Mononuclear cell (primary cell): Measurements from ENCODE around the gene RPS6KA5. TPM values are rescaled to one million over a fixed set of nuclear protein-coding genes. Genes with fewer than 3 reads are reported as not detected.
"Not testable (repeated sequence)": the region's sequence is repeated elsewhere in the genome, so short reads cannot be mapped to it uniquely, and the experiment has no call there.

ENCODE experiments used
- H3K27me3 ChIP-seq: 2 replicates; pipeline ENCODE4 v1.6.0; 2011; ENCODE audit warnings: low read length, control low read depth; ENCODE audit not compliant: insufficient read depth
- H3K4me1 ChIP-seq: 2 replicates; pipeline ENCODE4 v1.5.1; 2011; ENCODE audit warnings: mild to moderate bottlenecking, low read length, control low read depth; ENCODE audit not compliant: insufficient read depth
- H3K4me3 ChIP-seq: 2 replicates; pipeline ENCODE4 v1.5.1; 2011; ENCODE audit warnings: mild to moderate bottlenecking, low read length, moderate library complexity
- H3K9me3 ChIP-seq: 2 replicates; pipeline ENCODE4 v1.5.1; 2011; ENCODE audit warnings: low read depth, mild to moderate bottlenecking, control low read depth, low read length
- total RNA-seq: library from RNA; depleted of rRNA; stranded (reverse); fragments of >200 nt; gene quantifications from one replicate; pipeline ENCODE4 v1.2.3, GENCODE V29; 2012

RPS6KA5 gene
- total RNA-seq, 1 donor, result 12.5 TPM

DNA sequence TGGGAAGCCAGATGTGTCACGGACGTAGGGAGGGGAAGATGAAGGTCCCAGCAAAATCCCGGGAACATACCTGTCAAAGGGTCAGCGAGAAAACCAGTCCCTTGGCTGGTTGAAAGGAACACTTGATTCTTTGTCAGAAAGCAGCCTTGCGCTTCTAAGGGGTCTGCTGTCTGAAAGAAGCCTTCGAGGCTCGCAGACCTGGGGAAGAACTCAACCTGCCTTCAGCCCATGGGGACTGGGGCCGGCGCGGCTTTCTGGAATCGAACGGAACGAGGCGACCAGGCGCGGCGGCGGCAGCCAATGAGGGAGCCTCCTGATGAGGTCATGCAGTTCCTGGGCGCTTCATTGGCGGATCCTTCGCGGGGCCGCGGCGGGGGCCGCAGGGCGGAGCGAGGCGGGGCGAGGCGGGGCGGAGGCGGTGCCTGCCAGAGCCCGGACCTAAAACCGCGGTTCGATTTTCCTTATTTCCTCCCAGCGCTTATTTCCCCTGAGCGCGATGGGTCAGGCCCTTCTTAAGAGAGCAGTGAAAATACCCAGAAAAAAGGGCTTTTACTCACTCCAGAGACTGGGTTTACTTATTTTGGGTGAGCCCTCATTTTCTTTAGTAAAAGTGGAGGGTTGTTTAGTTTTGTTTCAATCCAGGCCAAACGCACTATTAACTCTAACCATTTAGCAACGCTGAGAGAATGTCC is 232.4 kb downstream of the RPS6KA5 start:
- Histone ChIP-seq H3K9me3 (no peaks in the 10 kb centered on the region), H3K4me1 (peaks cover 23% of the 10 kb centered on the region), H3K27me3 (no peaks in the 10 kb centered on the region), H3K4me3 (peak overlapping the region; percentile 29)

GRCh38 chr14:90823542-90823941 is 236.9 kb downstream of the RPS6KA5 start:
- peaks cover 11% of the 10 kb centered on the region for H3K4me1 ChIP-seq
- H3K9me3 ChIP-seq, H3K4me3 ChIP-seq, H3K27me3 ChIP-seq: not testable (repeated sequence)

GRCh38 chr14:90820958-90821357 is 239.5 kb downstream of the RPS6KA5 start:
- Histone ChIP-seq H3K27me3 (no peaks in the 10 kb centered on the region), H3K4me1 (no peaks in the 10 kb centered on the region), H3K9me3 (no peaks in the 10 kb centered on the region), H3K4me3 (no peak overlapping the region)

DNA sequence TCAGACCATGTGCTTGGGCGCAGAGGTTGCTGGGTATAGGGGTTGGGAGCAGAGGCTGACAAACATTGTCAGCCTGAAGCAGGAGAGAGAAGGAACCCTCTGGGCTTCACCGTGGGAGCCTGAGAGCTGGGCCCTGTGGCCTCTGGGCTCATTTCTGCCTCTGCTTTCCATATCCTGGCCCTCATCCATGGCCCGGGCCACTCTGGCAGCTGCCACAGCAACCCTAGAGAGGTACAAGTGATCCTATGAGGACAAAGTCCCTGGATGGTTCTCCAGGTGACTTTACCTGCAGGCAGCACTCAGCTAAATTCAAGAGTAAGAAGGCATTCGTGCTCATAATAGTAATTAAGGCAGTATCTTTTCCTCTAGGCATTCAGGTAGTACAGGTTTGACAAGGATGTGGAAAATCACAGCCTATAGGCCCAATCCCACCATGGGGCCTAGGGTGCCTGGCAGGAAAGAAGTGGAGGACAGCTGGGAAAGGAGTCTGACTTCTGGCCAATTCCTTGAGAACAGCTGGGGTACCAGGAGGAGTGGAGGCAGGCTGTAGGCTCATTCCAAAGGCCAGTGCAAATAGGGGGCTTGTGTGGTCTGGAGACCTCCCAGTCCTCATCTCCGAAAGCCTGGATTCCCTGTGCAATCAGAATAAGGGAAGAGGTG is 240.6 kb downstream of the RPS6KA5 start:
- H3K9me3 ChIP-seq, result no peaks in the 10 kb centered on the region
- H3K27me3 ChIP-seq, result no peaks in the 10 kb centered on the region
- peaks cover 4% of the 10 kb centered on the region for H3K4me1 ChIP-seq
- H3K4me3 ChIP-seq, result no peak overlapping the region

- no peaks in the 10 kb centered on the region for H3K9me3 ChIP-seq
- no peaks in the 10 kb centered on the region for H3K27me3 ChIP-seq
- no peak overlapping the region for H3K4me3 ChIP-seq
- H3K4me1 ChIP-seq, result peaks cover 4% of the 10 kb centered on the region
Observed at GRCh38 chr14:90818715-90819114, 241.7 kb downstream of the RPS6KA5 start.

GRCh38 chr14:90816681-90817436 is 243.6 kb downstream of the RPS6KA5 start:
- no peaks in the 10 kb centered on the region for H3K27me3 ChIP-seq
- H3K4me1 ChIP-seq, result peaks cover 4% of the 10 kb centered on the region
- H3K4me3 ChIP-seq, result no peak overlapping the region
- no peaks in the 10 kb centered on the region for H3K9me3 ChIP-seq

DNA sequence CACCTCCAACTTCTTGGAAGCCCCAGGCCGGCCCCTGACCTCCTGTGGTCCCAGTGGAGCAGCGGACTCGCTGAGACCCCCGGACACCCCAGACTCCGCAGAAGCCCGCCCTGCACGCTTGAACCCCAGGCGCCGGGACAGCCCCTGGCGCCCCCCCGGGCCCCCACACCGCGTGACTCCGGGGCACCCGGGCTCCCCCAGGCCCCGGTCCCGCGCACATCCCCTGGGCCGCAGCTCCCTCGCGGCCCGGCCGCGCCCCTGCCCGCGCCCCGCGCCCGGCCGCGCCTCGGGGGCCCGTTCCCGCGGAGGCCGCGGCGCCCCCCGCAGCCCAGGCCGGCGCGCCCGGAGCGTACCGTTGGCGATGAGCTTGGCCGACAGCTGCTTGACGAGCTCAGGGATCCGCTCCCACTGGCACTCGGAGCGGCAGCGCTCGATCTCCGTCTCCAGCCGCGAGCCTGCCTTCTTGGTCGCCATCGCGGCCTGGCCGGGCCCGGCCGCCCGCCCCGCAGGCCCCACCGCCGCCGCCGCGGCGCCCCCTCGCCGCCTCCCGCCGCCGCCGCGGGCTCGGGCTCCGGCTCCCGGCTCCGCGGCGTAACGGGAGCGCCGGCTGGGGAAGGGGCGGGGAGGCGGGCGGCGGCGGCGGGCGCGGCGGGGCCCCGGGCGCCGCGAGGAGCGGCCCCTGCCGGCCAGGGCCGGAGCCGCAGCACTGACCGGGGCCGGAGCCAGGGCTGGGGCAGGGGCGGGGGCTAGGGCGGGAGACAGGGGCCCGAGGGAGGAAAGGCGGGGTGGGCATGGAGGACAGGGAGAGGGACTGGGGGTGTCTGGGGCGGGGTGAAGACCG is 244.4 kb downstream of the RPS6KA5 start, which contains the start of gene TTC7B:
Gene TTC7B, minus strand, starts transcription at position 609 of the 841 bp plus-strand sequence. Its CDS starts 135 bp downstream, at position 474.
- Histone ChIP-seq H3K27me3 (no peaks in the 10 kb centered on the region), H3K4me1 (peaks cover 4% of the 10 kb centered on the region), H3K9me3 (no peaks in the 10 kb centered on the region), H3K4me3 (peak within 1 kb of the TSS; percentile 10)

- H3K9me3 ChIP-seq, result no peaks in the 10 kb centered on the region
- H3K4me1 ChIP-seq, result peaks cover 4% of the 10 kb centered on the region
- no peaks in the 10 kb centered on the region for H3K27me3 ChIP-seq
- peak overlapping the region; percentile 10 for H3K4me3 ChIP-seq
Observed at GRCh38 chr14:90815572-90815821, 244.9 kb downstream of the RPS6KA5 start.

DNA sequence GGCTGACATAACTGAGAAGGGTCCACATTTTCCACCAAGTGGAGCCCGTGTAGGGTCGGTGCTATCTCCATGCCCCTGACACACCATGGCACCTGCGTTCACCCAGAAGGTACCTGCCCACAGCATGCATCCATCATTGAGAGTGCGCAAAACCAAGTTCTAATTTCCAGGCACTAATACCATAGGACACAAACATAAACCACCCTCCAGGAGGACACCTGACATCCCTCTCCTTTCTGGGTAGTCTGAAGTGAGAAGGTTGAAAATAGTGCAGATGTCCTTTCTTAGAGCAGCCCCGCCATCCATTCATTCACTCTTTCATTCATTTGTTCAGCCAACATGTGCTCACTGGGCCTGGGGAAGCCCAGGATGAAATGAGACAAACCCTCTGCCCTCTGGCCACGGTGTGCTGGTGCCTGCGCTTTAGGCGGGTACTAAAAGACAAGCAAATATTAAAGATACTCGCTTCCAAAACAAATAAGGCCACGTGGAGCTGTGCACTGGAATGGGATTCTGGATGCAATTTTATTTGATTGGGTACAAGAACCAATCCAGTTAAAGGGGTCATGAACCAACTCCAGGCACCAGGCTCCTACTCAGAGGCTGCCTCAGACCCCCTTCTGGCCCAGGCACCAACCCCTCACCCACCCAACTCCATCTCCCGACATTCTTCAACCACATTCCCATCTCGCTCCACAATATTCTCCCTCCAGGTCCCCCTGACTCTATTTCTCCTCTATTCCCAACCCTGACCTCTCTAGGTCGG is 245.5 kb downstream of the RPS6KA5 start:
- Histone ChIP-seq H3K4me3 (no peak overlapping the region), H3K27me3 (no peaks in the 10 kb centered on the region), H3K9me3 (no peaks in the 10 kb centered on the region), H3K4me1 (peaks cover 4% of the 10 kb centered on the region)

DNA sequence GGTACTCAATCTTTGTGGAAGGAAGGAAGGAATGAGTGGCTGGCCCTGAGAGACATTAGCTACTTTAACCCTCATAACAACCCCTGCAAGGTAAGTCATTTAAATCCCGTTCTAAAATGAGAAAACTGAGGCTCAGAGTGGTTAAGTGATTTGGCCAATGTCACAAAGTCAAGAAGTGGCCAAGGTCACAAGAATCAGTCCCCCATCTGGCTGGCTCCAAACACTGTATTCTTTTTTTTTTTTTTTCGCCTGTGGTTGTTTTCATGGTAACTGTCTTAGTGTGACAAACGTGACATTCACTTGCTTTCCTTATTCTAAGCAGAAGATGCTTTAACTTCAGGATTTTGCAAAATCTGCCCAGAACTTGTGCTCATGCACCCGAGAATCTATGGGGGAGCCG is 247.0 kb downstream of the RPS6KA5 start:
- no peaks in the 10 kb centered on the region for H3K27me3 ChIP-seq

DNA sequence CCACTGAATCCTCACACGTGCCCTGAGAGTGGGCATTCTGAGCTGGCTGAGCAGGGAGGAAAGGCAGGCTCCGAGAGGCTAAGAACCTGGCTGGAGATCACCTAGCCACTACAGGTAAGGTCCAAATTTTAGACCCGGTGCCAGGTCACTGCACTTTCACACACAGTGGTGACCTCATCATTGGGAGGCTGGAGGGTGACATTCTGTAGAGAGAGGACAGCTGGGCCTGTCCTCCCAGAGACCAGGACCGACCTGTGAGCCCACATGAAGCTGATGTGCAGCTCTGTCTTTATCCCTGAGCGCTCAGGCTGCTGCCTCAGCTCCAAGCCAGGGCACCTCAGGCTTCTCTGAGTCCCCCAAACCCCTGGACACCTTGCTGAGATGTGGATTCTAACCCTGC is 248.3 kb downstream of the RPS6KA5 start:
- Histone ChIP-seq H3K4me3 (no peak overlapping the region), H3K27me3 (no peaks in the 10 kb centered on the region), H3K4me1 (peaks cover 4% of the 10 kb centered on the region), H3K9me3 (no peaks in the 10 kb centered on the region)

More for the DNA sequence above, 247.0 kb downstream of the RPS6KA5 start:
- peaks cover 4% of the 10 kb centered on the region for H3K4me1 ChIP-seq
- H3K4me3 ChIP-seq, result no peak overlapping the region
- H3K9me3 ChIP-seq, result no peaks in the 10 kb centered on the region

- H3K4me3 ChIP-seq, result no peak overlapping the region
Observed at GRCh38 chr14:90811641-90812040, 248.8 kb downstream of the RPS6KA5 start.

DNA sequence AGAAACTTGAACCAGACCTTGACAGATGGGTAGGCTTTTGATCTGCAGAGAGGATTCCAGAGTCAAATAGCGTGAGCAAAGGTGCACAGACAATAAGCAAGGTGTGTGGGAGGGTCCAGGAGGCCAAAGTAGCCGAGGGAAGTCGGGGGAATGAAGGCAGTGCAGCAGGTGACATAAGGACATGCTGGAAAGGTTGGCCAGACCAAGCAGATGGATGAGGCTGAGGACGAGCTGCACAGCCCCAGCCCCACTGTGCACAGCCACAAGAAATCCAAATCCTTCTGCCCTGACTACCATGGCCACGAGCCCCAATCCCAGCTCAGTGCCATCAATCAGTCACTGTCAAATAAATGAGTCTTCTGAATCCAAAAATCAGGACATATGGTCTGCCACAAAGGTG is 249.6 kb downstream of the RPS6KA5 start:
- H3K4me3 ChIP-seq, result no peak overlapping the region
- peaks cover 4% of the 10 kb centered on the region for H3K4me1 ChIP-seq
- H3K9me3 ChIP-seq, result no peaks in the 10 kb centered on the region
- H3K27me3 ChIP-seq, result no peaks in the 10 kb centered on the region

More at GRCh38 chr14:90811641-90812040, 248.8 kb downstream of the RPS6KA5 start:
- H3K27me3 ChIP-seq, result no peaks in the 10 kb centered on the region
- H3K4me1 ChIP-seq, result peaks cover 4% of the 10 kb centered on the region
- no peaks in the 10 kb centered on the region for H3K9me3 ChIP-seq
